Measurements from ENCODE around the gene TEX11.

DNA sequence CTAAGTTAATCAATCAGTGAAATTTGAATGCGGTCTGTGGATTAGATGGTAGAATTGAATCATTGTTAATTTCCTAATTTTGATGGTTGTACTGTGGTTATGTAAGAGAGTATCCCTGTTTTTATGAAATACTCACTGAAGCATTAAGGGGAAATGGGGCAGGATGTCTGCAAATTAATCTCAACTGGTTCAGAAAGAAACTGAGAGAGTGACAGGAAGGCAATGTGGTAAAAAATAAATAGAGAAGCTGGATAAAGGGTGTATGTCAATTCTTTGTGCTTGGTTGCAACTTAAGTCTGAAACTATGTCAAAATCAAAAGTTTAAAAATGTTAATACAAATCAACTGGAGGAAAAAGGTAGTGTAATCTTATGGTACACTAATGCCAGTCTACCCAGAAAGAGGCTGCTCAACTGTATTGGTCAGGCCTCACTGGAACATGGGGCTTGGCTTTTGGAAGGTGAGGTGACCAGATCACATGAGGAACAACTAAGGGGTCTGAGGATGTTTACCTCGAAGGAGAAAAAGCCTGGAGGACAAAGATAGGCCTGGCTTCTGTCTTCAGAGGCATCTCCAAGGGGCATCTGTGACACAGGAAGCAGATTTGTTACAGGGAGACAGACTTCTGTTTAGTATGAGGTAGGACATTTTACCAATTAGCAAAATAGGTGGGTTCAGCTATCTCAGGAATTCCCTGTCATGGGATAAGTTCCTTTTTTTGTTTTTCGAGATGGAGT, 380.7 kb downstream of the TEX11 start:
- TF ChIP-seq, protein P1, sequence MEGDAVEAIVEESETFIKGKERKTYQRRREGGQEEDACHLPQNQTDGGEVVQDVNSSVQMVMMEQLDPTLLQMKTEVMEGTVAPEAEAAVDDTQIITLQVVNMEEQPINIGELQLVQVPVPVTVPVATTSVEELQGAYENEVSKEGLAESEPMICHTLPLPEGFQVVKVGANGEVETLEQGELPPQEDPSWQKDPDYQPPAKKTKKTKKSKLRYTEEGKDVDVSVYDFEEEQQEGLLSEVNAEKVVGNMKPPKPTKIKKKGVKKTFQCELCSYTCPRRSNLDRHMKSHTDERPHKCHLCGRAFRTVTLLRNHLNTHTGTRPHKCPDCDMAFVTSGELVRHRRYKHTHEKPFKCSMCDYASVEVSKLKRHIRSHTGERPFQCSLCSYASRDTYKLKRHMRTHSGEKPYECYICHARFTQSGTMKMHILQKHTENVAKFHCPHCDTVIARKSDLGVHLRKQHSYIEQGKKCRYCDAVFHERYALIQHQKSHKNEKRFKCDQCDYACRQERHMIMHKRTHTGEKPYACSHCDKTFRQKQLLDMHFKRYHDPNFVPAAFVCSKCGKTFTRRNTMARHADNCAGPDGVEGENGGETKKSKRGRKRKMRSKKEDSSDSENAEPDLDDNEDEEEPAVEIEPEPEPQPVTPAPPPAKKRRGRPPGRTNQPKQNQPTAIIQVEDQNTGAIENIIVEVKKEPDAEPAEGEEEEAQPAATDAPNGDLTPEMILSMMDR (conservative IDR thresholded peaks at IDR 0.05), result no peak
- no peak for TF ChIP-seq EZH2 (IDR thresholded peaks at IDR 0.05; ENCODE audit: low read depth)
